ENCODE measurements around the gene NEO1.

NEO1 gene

GRCh38 chr15:73074241-73074640 lies 22.0 kb downstream of the NEO1 start:
- DNase-seq, result no peak

- DNase-seq, result no peak
Observed at GRCh38 chr15:73075160-73075859, 23.0 kb downstream of the NEO1 start.

GRCh38 chr15:73078291-73078690 lies 26.0 kb downstream of the NEO1 start:
- no peak for DNase-seq

- DNase-seq, result no peak
Observed at GRCh38 chr15:73078722-73079121, 26.5 kb downstream of the NEO1 start.

- no peak for DNase-seq
Observed at GRCh38 chr15:73079565-73079964, 27.3 kb downstream of the NEO1 start.

- DNase-seq, result peak; percentile 18
Observed at GRCh38 chr15:73081321-73081958, 29.2 kb downstream of the NEO1 start.

GRCh38 chr15:73082812-73083211 lies 30.5 kb downstream of the NEO1 start:
- no peak for DNase-seq

GRCh38 chr15:73087098-73087497 lies 34.8 kb downstream of the NEO1 start:
- no peak for DNase-seq

- no peak for DNase-seq
Observed at GRCh38 chr15:73105064-73105463, 52.8 kb downstream of the NEO1 start.

- DNase-seq, result no peak
Observed at GRCh38 chr15:73108676-73109075, 56.4 kb downstream of the NEO1 start.

GRCh38 chr15:73109765-73110164 lies 57.5 kb downstream of the NEO1 start:
- DNase-seq, result no peak

GRCh38 chr15:73110201-73110600 lies 57.9 kb downstream of the NEO1 start:
- DNase-seq, result no peak

- no peak for DNase-seq
Observed at GRCh38 chr15:73114064-73114463, 61.8 kb downstream of the NEO1 start.

- no peak for DNase-seq
Observed at GRCh38 chr15:73116164-73116563, 63.9 kb downstream of the NEO1 start.

- DNase-seq, result no peak
Observed at GRCh38 chr15:73118055-73118454, 65.8 kb downstream of the NEO1 start.

GRCh38 chr15:73119478-73119877 lies 67.2 kb downstream of the NEO1 start:
- DNase-seq, result no peak

GRCh38 chr15:73120269-73120668 lies 68.0 kb downstream of the NEO1 start:
- no peak for DNase-seq

GRCh38 chr15:73125219-73125618 lies 73.0 kb downstream of the NEO1 start:
- no peak for DNase-seq

GRCh38 chr15:73127302-73127936 lies 75.2 kb downstream of the NEO1 start:
- DNase-seq, result no peak

GRCh38 chr15:73130830-73131229 lies 78.6 kb downstream of the NEO1 start:
- no peak for DNase-seq

GRCh38 chr15:73134196-73134595 lies 81.9 kb downstream of the NEO1 start:
- no peak for DNase-seq

GRCh38 chr15:73139041-73139743 lies 86.9 kb downstream of the NEO1 start:
- DNase-seq, result no peak

Measured in right kidney (tissue), 1 donor.